Hepatocyte (in vitro differentiated cells): Measurements from ENCODE around the gene COX15.

ENCODE experiments used
- EZH2 ChIP-seq: fragments of 200-600 bp; sonication (generic); IDR thresholded peaks from 2 replicates; pipeline ENCODE4 v1.6.1; 2016; ENCODE audit warnings: antibody characterized with exemption, mild to moderate bottlenecking, borderline replicate concordance
- EZH2phosphoT487 ChIP-seq: fragments of 200-600 bp; sonication (generic); IDR thresholded peaks from one replicate; pipeline ENCODE4 v1.6.1; 2018; ENCODE audit warnings: antibody characterized with exemption, mild to moderate bottlenecking, low read depth, moderate library complexity; ENCODE audit not compliant: unreplicated experiment, severe bottlenecking
- TF ChIP-seq, protein P1 (sequence below): fragments of 200-600 bp; sonication (generic); IDR thresholded peaks from 2 replicates; pipeline ENCODE4 v1.5.1; 2016; ENCODE audit warnings: antibody characterized with exemption, mild to moderate bottlenecking; ENCODE audit not compliant: poor library complexity

DNA sequence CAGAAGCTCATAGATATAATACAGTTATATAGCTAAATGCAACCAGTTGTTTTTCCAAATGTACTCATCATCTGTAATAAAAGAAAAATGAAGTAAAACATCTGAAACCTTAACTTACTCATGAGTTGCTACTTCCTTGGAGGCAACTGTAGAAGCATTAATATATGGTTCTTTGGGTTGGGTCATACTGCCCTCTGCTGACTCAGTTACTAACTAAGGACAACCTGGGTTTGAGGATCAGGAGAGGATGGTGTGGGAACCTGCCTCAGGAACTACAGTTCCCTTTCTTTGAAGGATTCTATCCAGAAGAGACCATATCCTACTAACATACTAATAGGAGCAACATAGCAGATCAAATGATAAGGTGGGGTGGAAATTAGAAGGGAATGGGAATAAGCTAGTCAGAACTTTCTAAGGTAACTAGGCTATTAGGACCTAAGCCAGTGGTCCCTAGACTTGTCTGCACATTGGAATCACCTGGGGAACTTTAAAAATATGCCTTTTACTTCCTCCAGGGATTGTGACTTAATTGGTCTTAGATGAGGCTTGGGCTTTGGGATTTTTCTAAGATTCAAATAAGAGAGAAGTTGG lies 20.7 kb downstream of the COX15 start:
- TF ChIP-seq, protein P1, sequence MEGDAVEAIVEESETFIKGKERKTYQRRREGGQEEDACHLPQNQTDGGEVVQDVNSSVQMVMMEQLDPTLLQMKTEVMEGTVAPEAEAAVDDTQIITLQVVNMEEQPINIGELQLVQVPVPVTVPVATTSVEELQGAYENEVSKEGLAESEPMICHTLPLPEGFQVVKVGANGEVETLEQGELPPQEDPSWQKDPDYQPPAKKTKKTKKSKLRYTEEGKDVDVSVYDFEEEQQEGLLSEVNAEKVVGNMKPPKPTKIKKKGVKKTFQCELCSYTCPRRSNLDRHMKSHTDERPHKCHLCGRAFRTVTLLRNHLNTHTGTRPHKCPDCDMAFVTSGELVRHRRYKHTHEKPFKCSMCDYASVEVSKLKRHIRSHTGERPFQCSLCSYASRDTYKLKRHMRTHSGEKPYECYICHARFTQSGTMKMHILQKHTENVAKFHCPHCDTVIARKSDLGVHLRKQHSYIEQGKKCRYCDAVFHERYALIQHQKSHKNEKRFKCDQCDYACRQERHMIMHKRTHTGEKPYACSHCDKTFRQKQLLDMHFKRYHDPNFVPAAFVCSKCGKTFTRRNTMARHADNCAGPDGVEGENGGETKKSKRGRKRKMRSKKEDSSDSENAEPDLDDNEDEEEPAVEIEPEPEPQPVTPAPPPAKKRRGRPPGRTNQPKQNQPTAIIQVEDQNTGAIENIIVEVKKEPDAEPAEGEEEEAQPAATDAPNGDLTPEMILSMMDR, result peak; percentile 60
- TF ChIP-seq EZH2phosphoT487 (no peak), EZH2 (no peak)
